Activated naive CD8-positive, alpha-beta T cell treated with anti-CD3 and anti-CD28 coated beads for 36 hours (primary cell): Measurements from ENCODE around the gene OR2D3. TPM values are rescaled to one million over a fixed set of nuclear protein-coding genes. Genes with fewer than 3 reads are reported as not detected.
"Not testable (repeated sequence)": the region's sequence is repeated elsewhere in the genome, so short reads cannot be mapped to it uniquely, and the experiment has no call there.

ENCODE experiments used
- DNase-seq: peaks from one replicate; pipeline ENCODE4 v3.0.0; 2021
- H3K27ac Mint-ChIP-seq: one replicate; pipeline ENCODE4 v1.8.0; 2022; ENCODE audit warnings: mild to moderate bottlenecking, moderate library complexity, mixed read lengths
- H3K27me3 Mint-ChIP-seq: one replicate; pipeline ENCODE4 v1.8.0; 2022; ENCODE audit warnings: mild to moderate bottlenecking, mixed read lengths
- H3K36me3 Mint-ChIP-seq: one replicate; pipeline ENCODE4 v1.8.0; 2021; ENCODE audit warnings: mild to moderate bottlenecking, mixed read lengths
- H3K4me1 Mint-ChIP-seq: one replicate; pipeline ENCODE4 v1.8.0; 2021; ENCODE audit warnings: mixed read lengths
- H3K4me3 Mint-ChIP-seq: one replicate; pipeline ENCODE4 v1.8.0; 2022; ENCODE audit warnings: mild to moderate bottlenecking, moderate library complexity, mixed read lengths
- H3K9me3 Mint-ChIP-seq: one replicate; pipeline ENCODE4 v1.8.0; 2022; ENCODE audit warnings: mixed read lengths
- total RNA-seq, 2 experiments: library from RNA; stranded (reverse); gene quantifications; one replicate each; pipeline ENCODE4 v1.2.3, GENCODE V29; 2021

The OR2D3 gene
- total RNA-seq, 2 experiments from 2014 or later: not detected

GRCh38 chr11:6969854-6970253 is 49.1 kb downstream of the OR2D3 start:
- not testable (repeated sequence) for H3K9me3 Mint-ChIP-seq, H3K4me3 Mint-ChIP-seq

More at GRCh38 chr11:6969854-6970253, 49.1 kb downstream of the OR2D3 start:
- H3K27ac Mint-ChIP-seq, H3K4me1 Mint-ChIP-seq, DNase-seq, H3K36me3 Mint-ChIP-seq, H3K27me3 Mint-ChIP-seq: not testable (repeated sequence)

Other genes with a start within 250 kb of the OR2D3 start
- gene MRPL17, start 237.7 kb upstream of the OR2D3 start, total RNA-seq: 100 to 1,000 TPM; 141 to 143 TPM
- gene OR2AG2, start 149.0 kb upstream of the OR2D3 start, total RNA-seq: under 1 TPM; 0.08 to 0.18 TPM
- gene OR2AG1, start 138.0 kb upstream of the OR2D3 start, total RNA-seq: not detected
- gene OR6A2, start 121.3 kb upstream of the OR2D3 start, total RNA-seq: under 1 TPM; 0.04 to 0.10 TPM
- not detected for gene OR10A5, start 75.3 kb upstream of the OR2D3 start, total RNA-seq
- gene OR10A2, start 57.9 kb upstream of the OR2D3 start, total RNA-seq: not detected
- gene OR10A4, start 44.4 kb upstream of the OR2D3 start, total RNA-seq: not detected
- gene OR2D2, start 28.5 kb upstream of the OR2D3 start, total RNA-seq: not detected
- 1 to 10 TPM; 2.4 to 2.5 TPM for gene ZNF215, start 5.4 kb downstream of the OR2D3 start, total RNA-seq
- gene ZNF214, start 99.3 kb downstream of the OR2D3 start, total RNA-seq: not detected
- gene NLRP14, start 99.5 kb downstream of the OR2D3 start, total RNA-seq: under 1 TPM in 1 of 2 experiments, not detected in 1; 0.08 TPM
- not detected for gene RBMXL2, start 168.0 kb downstream of the OR2D3 start, total RNA-seq